Esophagus squamous epithelium (tissue), 5 donors: ENCODE measurements around the gene ZBED4. TPM values are rescaled to one million over a fixed set of nuclear protein-coding genes. Genes with fewer than 3 reads are reported as not detected.

Source experiments
- DNase-seq: peaks from one replicate; lab custom pipeline; 2025; lab: John Stamatoyannopoulos, UW
- H3K27ac ChIP-seq, 4 donors: fragments of 200-600 bp; sonication (generic); one replicate each; pipeline ENCODE4 v1.5.1; 2016 to 2019; ENCODE audit warnings: mild to moderate bottlenecking in 1 of 4
- H3K27me3 ChIP-seq, 4 donors: fragments of 200-600 bp; sonication (generic); 1 replicate in 3 of 4; 2 replicates in 1 of 4; pipeline versions ENCODE4 v1.5.1 to v1.6.0; 2017 to 2021; ENCODE audit warnings: antibody characterized with exemption in 1 of 4
- H3K36me3 ChIP-seq, 3 donors: fragments of 200-600 bp; sonication (generic); one replicate each; pipeline ENCODE4 v1.5.1; 2016 to 2019
- H3K4me1 ChIP-seq, 3 donors: fragments of 200-600 bp; sonication (generic); one replicate each; pipeline ENCODE4 v1.5.1; 2017 to 2019
- H3K4me3 ChIP-seq, 4 donors: fragments of 200-600 bp; sonication (generic); 1 replicate in 3 of 4; 2 replicates in 1 of 4; pipeline ENCODE4 v1.5.1; 2016 to 2019; ENCODE audit warnings: mild to moderate bottlenecking in 2 of 4, moderate library complexity in 1 of 4
- H3K9me3 ChIP-seq, 3 donors: fragments of 200-600 bp; sonication (generic); one replicate each; pipeline ENCODE4 v1.5.1; 2016 to 2019
- POLR2A ChIP-seq, 4 donors: fragments of 450-650 bp; IDR thresholded peaks; one replicate each; pipeline ENCODE4 v1.6.1; 2017; ENCODE audit warnings: antibody characterized with exemption in 4 of 4, mild to moderate bottlenecking in 4 of 4, moderate library complexity in 3 of 4
- WGBS, 2 donors: methylation state at CpG; one replicate each; pipeline ENCODE4 v1.1.5; 2018; 5-methylcytosine and 5-hydroxymethylcytosine counted together
- intact Hi-C: fragments of 100-400 bp; cut with DNase I; formaldehyde crosslinking; loops from one replicate; pipeline ENCODE4 v1.15.0; 2022
- small RNA-seq, 4 donors: library from RNA; depleted of rRNA; stranded (forward); fragments of <200 nt; gene quantifications; one replicate each; pipeline ENCODE3, GENCODE V24; 2016
- total RNA-seq, 4 donors: library from RNA; depleted of rRNA; stranded (reverse); fragments of >200 nt; gene quantifications; one replicate each; pipeline ENCODE4 v1.1.0, GENCODE V29; 2016
- TF ChIP-seq, protein P1 (sequence below), 6 experiments: fragments of 450-650 bp in 4 of 6; fragments of 200-600 bp in 2 of 6; sonication (generic) in 2 of 6; IDR thresholded peaks; one replicate each; pipeline ENCODE4 v1.5.1; 2016 to 2019; ENCODE audit warnings: antibody characterized with exemption in 6 of 6, mild to moderate bottlenecking in 4 of 6, moderate library complexity in 4 of 6
- donor health status: DM: yes; HTN: yes; CAD: no.

The ZBED4 gene
- total RNA-seq, 4 donors from 2014 or later, result 9.6 to 14.1 (median 13.7) TPM

DNA sequence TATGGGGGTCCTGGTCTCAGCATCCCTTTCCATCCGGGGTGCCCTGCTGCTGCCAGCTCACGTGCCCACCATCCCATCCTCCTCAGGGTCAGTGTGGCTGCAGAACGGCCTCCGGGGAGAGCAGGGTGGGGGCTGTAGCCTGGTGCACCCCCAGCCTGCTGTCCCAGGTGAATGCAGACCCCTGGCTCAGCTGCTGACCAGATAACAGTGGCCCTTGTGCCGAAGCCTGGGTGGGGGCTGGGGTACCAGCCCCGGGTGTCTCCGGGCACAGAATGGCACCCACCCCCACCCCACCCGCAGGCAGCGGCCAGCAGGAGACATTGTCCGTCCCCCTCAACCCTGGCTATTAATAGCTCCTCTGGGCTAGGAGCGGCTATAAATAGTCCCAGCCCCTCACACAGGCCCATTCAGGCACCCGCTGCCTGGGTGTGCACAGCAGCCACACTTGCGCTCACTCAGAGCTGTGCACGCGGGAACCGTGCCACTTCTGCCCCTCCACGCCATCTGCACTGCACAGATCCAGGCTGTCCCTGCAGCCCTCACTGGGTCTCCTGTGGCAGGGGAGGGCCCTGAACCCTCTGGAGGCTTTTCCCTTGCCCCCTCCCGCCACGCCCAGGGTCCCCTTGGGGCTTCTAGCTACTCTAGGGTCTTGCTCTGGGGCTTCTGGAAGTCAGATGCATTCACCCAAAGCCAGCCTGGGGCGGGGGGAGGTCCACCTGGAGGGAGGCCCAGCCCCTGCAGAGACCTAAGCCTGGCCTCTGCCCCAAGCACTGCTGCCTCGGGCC lies 83.5 kb downstream of the ZBED4 start:
- Histone ChIP-seq H3K36me3 (no peaks in the 10 kb centered on the region), H3K4me3 (peak overlapping the region in 1 of 4 donors; percentile 80), H3K27me3 (no peaks in the 10 kb centered on the region), H3K9me3 (no peaks in the 10 kb centered on the region), H3K4me1 (peaks cover 28 to 80% (median 45%) of the 10 kb centered on the region in 3 donors), H3K27ac (peak overlapping the region; percentile 80 to 98 (median 91))
- TF ChIP-seq, protein P1, sequence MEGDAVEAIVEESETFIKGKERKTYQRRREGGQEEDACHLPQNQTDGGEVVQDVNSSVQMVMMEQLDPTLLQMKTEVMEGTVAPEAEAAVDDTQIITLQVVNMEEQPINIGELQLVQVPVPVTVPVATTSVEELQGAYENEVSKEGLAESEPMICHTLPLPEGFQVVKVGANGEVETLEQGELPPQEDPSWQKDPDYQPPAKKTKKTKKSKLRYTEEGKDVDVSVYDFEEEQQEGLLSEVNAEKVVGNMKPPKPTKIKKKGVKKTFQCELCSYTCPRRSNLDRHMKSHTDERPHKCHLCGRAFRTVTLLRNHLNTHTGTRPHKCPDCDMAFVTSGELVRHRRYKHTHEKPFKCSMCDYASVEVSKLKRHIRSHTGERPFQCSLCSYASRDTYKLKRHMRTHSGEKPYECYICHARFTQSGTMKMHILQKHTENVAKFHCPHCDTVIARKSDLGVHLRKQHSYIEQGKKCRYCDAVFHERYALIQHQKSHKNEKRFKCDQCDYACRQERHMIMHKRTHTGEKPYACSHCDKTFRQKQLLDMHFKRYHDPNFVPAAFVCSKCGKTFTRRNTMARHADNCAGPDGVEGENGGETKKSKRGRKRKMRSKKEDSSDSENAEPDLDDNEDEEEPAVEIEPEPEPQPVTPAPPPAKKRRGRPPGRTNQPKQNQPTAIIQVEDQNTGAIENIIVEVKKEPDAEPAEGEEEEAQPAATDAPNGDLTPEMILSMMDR (IDR thresholded peaks at IDR 0.05), result no peak
- no peak for TF ChIP-seq POLR2A (IDR thresholded peaks at IDR 0.05)
- WGBS, 2 donors, result 37 to 67% methylated on average over 1 to 4 of the region's 21 CpGs
- intact Hi-C loops, result no loop called here
- DNase-seq, result no peak

DNA sequence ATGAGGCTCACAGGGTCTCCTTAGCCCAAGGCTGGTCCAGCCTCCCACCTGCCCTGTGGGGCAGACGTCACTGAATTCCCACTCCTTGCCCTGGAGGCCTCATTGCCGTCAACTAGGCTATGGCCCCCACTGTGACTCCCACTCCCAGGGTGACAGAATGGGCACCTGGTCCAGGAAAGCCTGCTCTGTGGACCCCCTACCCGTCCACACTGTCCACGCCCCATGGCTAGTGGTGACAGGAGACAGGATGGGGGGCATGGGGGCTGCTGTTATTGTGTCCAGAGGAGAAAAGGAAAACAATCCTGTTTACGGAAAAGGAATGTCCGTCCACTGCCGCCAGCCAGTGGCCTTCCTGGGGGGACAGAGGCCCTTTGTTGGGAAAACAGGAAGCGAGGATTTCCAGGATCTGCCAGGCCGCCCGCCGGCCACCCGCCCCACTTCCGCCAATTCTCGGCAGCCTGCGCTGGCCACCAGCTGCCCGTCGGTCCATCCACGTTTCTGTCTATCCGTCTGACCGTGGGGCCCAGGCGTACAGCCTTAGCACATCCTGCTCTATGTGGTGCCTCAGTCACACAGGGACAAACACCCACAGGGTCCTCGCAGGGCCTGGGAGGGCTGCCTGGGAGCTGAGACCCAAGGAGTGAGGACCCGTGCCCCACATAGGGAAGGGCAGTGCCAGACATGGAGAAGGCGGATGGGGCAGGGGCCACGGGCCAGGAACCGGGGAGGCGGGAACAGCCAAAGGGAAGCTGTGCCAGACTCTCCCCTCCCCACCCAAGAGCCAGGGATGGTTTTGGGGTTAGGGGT lies 84.3 kb downstream of the ZBED4 start:
- Histone ChIP-seq H3K4me1 (peaks cover 28 to 72% (median 40%) of the 10 kb centered on the region in 3 donors), H3K36me3 (no peaks in the 10 kb centered on the region), H3K27me3 (no peaks in the 10 kb centered on the region), H3K27ac (peak overlapping the region; percentile 6 to 98 (median 66)), H3K9me3 (no peaks in the 10 kb centered on the region), H3K4me3 (peak overlapping the region in 1 of 4 donors; percentile 80)
- TF ChIP-seq POLR2A (IDR thresholded peaks at IDR 0.05), result no peak
- TF ChIP-seq, protein P1 (IDR thresholded peaks at IDR 0.05), result no peak
- 76 to 92% methylated on average over 5 to 14 of the region's 27 CpGs for WGBS, 2 donors
- intact Hi-C loops, result no loop called here
- DNase-seq, result no peak

DNA sequence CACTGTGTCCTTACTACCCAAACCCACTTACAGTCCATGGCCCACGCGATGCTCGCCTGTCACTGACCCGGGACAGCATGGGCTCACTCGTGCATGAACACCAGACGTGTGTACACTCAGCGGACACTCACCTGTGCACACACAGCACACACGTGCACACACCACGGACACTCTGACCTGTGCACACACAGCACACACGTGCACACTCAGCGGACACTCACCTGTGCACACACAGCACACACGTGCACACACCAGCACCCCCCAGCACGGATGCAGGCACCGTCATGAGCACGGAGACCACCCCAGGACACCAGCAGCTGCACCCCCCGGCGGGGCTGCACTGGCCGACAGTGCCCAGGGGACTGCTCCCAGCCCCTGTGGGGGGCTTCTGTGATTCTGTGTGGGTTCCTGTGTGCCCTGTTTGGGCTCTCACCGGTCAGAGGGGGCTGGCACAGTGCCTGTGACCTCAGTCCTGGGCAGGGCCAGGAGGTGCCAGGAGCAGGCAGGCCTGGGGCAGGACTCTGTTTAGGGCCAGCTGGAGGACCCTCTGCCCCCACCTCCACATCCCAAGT lies 85.0 kb downstream of the ZBED4 start:
- peak overlapping the region in 2 of 4 donors; percentile 93 to 98 for H3K27ac ChIP-seq
- H3K9me3 ChIP-seq, result no peaks in the 10 kb centered on the region
- WGBS, 2 donors, result 33 to 60% methylated on average over 1 of the region's 19 CpGs
- no peak for DNase-seq
- peaks cover 28 to 65% (median 35%) of the 10 kb centered on the region in 3 donors for H3K4me1 ChIP-seq
- no peak overlapping the region for H3K4me3 ChIP-seq
- no peaks in the 10 kb centered on the region for H3K36me3 ChIP-seq
- no peak for TF ChIP-seq POLR2A (IDR thresholded peaks at IDR 0.05)
- TF ChIP-seq, protein P1 (IDR thresholded peaks at IDR 0.05), result no peak
- no peaks in the 10 kb centered on the region for H3K27me3 ChIP-seq
- intact Hi-C loops, result no loop called here

Small RNA genes within 50 kb of the gene (small RNA-seq; reads per million reads assigned to genes)
- gene AL117328.1 (0 reads per million in 4 donors), gene RF00017 (0 reads per million in 4 donors)

Other genes with a start within 250 kb of the ZBED4 start
- gene BRD1, start 26.0 kb upstream of the ZBED4 start, total RNA-seq, result 10 to 100 TPM; 17.8 to 37.4 (median 29.9) TPM
- gene ALG12, start 64.6 kb downstream of the ZBED4 start, total RNA-seq, result 10 to 100 TPM; 12.8 to 16.6 (median 13.0) TPM
- 10 to 100 TPM; 22.7 to 45.7 (median 35.5) TPM for gene CRELD2, start 64.8 kb downstream of the ZBED4 start, total RNA-seq
- 10 to 100 TPM; 43.8 to 75.7 (median 52.1) TPM for gene PIM3, start 106.9 kb downstream of the ZBED4 start, total RNA-seq
- not detected for gene IL17REL, start 158.9 kb downstream of the ZBED4 start, total RNA-seq
- gene TTLL8, start 204.5 kb downstream of the ZBED4 start, total RNA-seq, result not detected
- gene MLC1, start 231.6 kb downstream of the ZBED4 start, total RNA-seq, result under 1 TPM in 2 of 4 donors, not detected in 2; under 0.01 to 0.70 TPM
- under 1 TPM in 3 of 4 donors, not detected in 1; 0.06 to 0.57 (median 0.13) TPM for gene MOV10L1, start 236.2 kb downstream of the ZBED4 start, total RNA-seq